Loucy (cell line): ENCODE results near the gene RPL28.

Experiments
- H2AFZ ChIP-seq: fragments of 200-600 bp; sonication (generic); 2 replicates; pipeline ENCODE4 v1.6.0; 2016; ENCODE audit warnings: antibody characterized with exemption, mild to moderate bottlenecking, low read length, moderate library complexity
- H3F3A ChIP-seq: fragments of 200-600 bp; 2 replicates; pipeline ENCODE4 v1.6.0; 2016; ENCODE audit warnings: antibody characterized with exemption, low read depth, mild to moderate bottlenecking
- H3K27me3 ChIP-seq: fragments of 200-600 bp; sonication (generic); 2 replicates; pipeline ENCODE4 v1.6.1; 2014; ENCODE audit warnings: low read length, mild to moderate bottlenecking; ENCODE audit not compliant: insufficient read depth, poor library complexity, severe bottlenecking
- H3K36me3 ChIP-seq: fragments of 200-600 bp; sonication (generic); 2 replicates; pipeline ENCODE4 v1.6.1; 2016; ENCODE audit warnings: low read length; ENCODE audit not compliant: insufficient read depth
- H3K4me1 ChIP-seq: fragments of 200-600 bp; sonication (generic); 2 replicates; pipeline ENCODE4 v1.5.1; 2014; ENCODE audit warnings: low read length, mild to moderate bottlenecking; ENCODE audit not compliant: insufficient read depth, poor library complexity, severe bottlenecking
- H3K4me2 ChIP-seq: fragments of 200-600 bp; sonication (generic); 2 replicates; pipeline ENCODE4 v1.6.0; 2014; ENCODE audit warnings: antibody characterized with exemption, low read length, low read depth, mild to moderate bottlenecking; ENCODE audit not compliant: poor library complexity, severe bottlenecking
- H3K4me3 ChIP-seq: fragments of 200-600 bp; sonication (generic); 2 replicates; pipeline ENCODE4 v1.5.1; 2014; ENCODE audit warnings: low read length, mild to moderate bottlenecking, mixed read lengths; ENCODE audit not compliant: poor library complexity, severe bottlenecking
- H3K79me2 ChIP-seq: fragments of 200-600 bp; sonication (generic); 2 replicates; pipeline ENCODE4 v1.6.1; 2014; ENCODE audit warnings: low read length; ENCODE audit not compliant: insufficient read depth
- H3K9ac ChIP-seq: fragments of 200-600 bp; sonication (generic); 2 replicates; pipeline ENCODE4 v1.6.0; 2014; ENCODE audit warnings: mild to moderate bottlenecking, low read depth, low read length, moderate library complexity; ENCODE audit not compliant: poor library complexity, severe bottlenecking
- H3K9me2 ChIP-seq: fragments of 200-600 bp; sonication (generic); replicated peaks from 2 replicates; pipeline ENCODE4 v1.6.1; 2016; ENCODE audit warnings: low read depth, low read length, mixed read lengths
- H3K9me3 ChIP-seq: fragments of 200-600 bp; sonication (generic); 2 replicates; pipeline ENCODE4 v1.6.1; 2014; ENCODE audit warnings: mild to moderate bottlenecking, antibody characterized with exemption, low read length, low read depth; ENCODE audit not compliant: insufficient read depth
- H4K20me1 ChIP-seq: fragments of 200-600 bp; sonication (generic); 2 replicates; pipeline ENCODE4 v1.6.0; 2014; ENCODE audit warnings: antibody characterized with exemption, low read length, mild to moderate bottlenecking; ENCODE audit not compliant: insufficient read depth, poor library complexity, severe bottlenecking
- CTCF ChIP-seq: fragments of 200-600 bp; sonication (generic); conservative IDR thresholded peaks from 2 replicates; pipeline ENCODE4 v1.5.1; 2014; ENCODE audit warnings: mild to moderate bottlenecking, antibody characterized with exemption, low read length
- EZH2phosphoT487 ChIP-seq: fragments of 200-600 bp; IDR thresholded peaks from 2 replicates; pipeline ENCODE4 v1.6.1; 2018; ENCODE audit warnings: antibody characterized with exemption, mild to moderate bottlenecking, moderate library complexity, borderline replicate concordance

The RPL28 gene

GRCh38 chr19:55348317-55349034 lies 37.3 kb upstream of the RPL28 start:
- Histone ChIP-seq H3K36me3 (no peaks in the 10 kb centered on the region), H3K9me3 (no peaks in the 10 kb centered on the region), H2AFZ (no peak overlapping the region), H3K9me2 (no peaks in the 10 kb centered on the region), H3K27me3 (no peaks in the 10 kb centered on the region), H3F3A (no peaks in the 10 kb centered on the region), H3K4me3 (no peak overlapping the region), H3K4me1 (no peaks in the 10 kb centered on the region), H4K20me1 (no peaks in the 10 kb centered on the region), H3K9ac (no peak overlapping the region), H3K4me2 (no peak overlapping the region), H3K79me2 (no peaks in the 10 kb centered on the region)
- TF ChIP-seq EZH2phosphoT487 (no peak), CTCF (no peak)

GRCh38 chr19:55350620-55351315 lies 35.0 kb upstream of the RPL28 start:
- Histone ChIP-seq H3K9me2 (no peaks in the 10 kb centered on the region), H3K4me2 (no peak overlapping the region), H3K36me3 (no peaks in the 10 kb centered on the region), H3K4me1 (no peaks in the 10 kb centered on the region), H4K20me1 (no peaks in the 10 kb centered on the region), H3F3A (no peaks in the 10 kb centered on the region), H3K27me3 (no peaks in the 10 kb centered on the region), H3K4me3 (no peak overlapping the region), H3K79me2 (no peaks in the 10 kb centered on the region), H3K9ac (no peak overlapping the region), H2AFZ (no peak overlapping the region), H3K9me3 (no peaks in the 10 kb centered on the region)
- TF ChIP-seq EZH2phosphoT487 (no peak), CTCF (no peak)

GRCh38 chr19:55352040-55352439 lies 33.7 kb upstream of the RPL28 start:
- Histone ChIP-seq H2AFZ (no peak overlapping the region), H3K9ac (no peak overlapping the region), H3K9me3 (no peaks in the 10 kb centered on the region), H3K27me3 (no peaks in the 10 kb centered on the region), H3K36me3 (no peaks in the 10 kb centered on the region), H4K20me1 (no peaks in the 10 kb centered on the region), H3K79me2 (no peaks in the 10 kb centered on the region), H3K4me3 (no peak overlapping the region), H3K4me1 (no peaks in the 10 kb centered on the region), H3K9me2 (no peaks in the 10 kb centered on the region), H3F3A (no peaks in the 10 kb centered on the region), H3K4me2 (no peak overlapping the region)
- TF ChIP-seq CTCF (no peak), EZH2phosphoT487 (no peak)
